Chondrocyte (in vitro differentiated cells): ENCODE data around the gene ACTR1B. TPM values are rescaled to one million over a fixed set of nuclear protein-coding genes. Genes with fewer than 3 reads are reported as not detected.

Experiments used
- DNase-seq: peaks from one replicate; pipeline ENCODE4 v3.0.0; 2021; ENCODE audit warnings: mixed read lengths, low spot score
- H3K27ac Mint-ChIP-seq: one replicate; pipeline ENCODE4 v1.8.0; 2021; ENCODE audit warnings: mild to moderate bottlenecking, moderate library complexity, mixed read lengths; ENCODE audit not compliant: unreplicated experiment
- H3K27me3 Mint-ChIP-seq: 2 replicates; pipeline ENCODE4 v1.8.0; 2021; ENCODE audit warnings: low read depth, mixed read lengths
- H3K36me3 Mint-ChIP-seq: 2 replicates; pipeline ENCODE4 v1.8.0; 2021; ENCODE audit warnings: low read depth, mixed read lengths
- H3K4me1 Mint-ChIP-seq: 2 replicates; pipeline ENCODE4 v1.8.0; 2021; ENCODE audit warnings: low read depth, mild to moderate bottlenecking, mixed read lengths
- H3K4me3 Mint-ChIP-seq: one replicate; pipeline ENCODE4 v1.8.0; 2021; ENCODE audit warnings: mild to moderate bottlenecking, moderate library complexity, mixed read lengths; ENCODE audit not compliant: unreplicated experiment
- H3K9me3 Mint-ChIP-seq: 2 replicates; pipeline ENCODE4 v1.8.0; 2021; ENCODE audit warnings: low read depth, mixed read lengths
- CTCF ChIP-seq: fragments of 200-600 bp; sonication (generic); IDR thresholded peaks from 2 replicates; pipeline ENCODE4 v1.5.0; 2021; ENCODE audit warnings: antibody characterized with exemption, mild to moderate bottlenecking, moderate library complexity
- total RNA-seq: library from RNA; stranded (reverse); gene quantifications from 3 replicates; pipeline ENCODE4 v1.2.1, GENCODE V29; 2021

Gene ACTR1B
- total RNA-seq, 1 donor from 2014 or later: 51.0 TPM

- H3K4me3 Mint-ChIP-seq: no peak overlapping the region
- H3K4me1 Mint-ChIP-seq: peaks cover 23% of the 10 kb centered on the region
- H3K9me3 Mint-ChIP-seq: peaks cover 16% of the 10 kb centered on the region
- no peak for TF ChIP-seq CTCF
- H3K27ac Mint-ChIP-seq: no peak overlapping the region
- no peaks in the 10 kb centered on the region for H3K27me3 Mint-ChIP-seq
- peaks cover 27% of the 10 kb centered on the region for H3K36me3 Mint-ChIP-seq
- no peak for DNase-seq
Observed at GRCh38 chr2:97658691-97659157, 5.1 kb downstream of the ACTR1B start.

GRCh38 chr2:97657986-97658690 lies 5.7 kb downstream of the ACTR1B start:
- H3K36me3 Mint-ChIP-seq: peaks cover 27% of the 10 kb centered on the region
- H3K4me3 Mint-ChIP-seq: no peak overlapping the region
- no peaks in the 10 kb centered on the region for H3K27me3 Mint-ChIP-seq
- DNase-seq: no peak
- peaks cover 19% of the 10 kb centered on the region for H3K9me3 Mint-ChIP-seq
- no peak overlapping the region for H3K27ac Mint-ChIP-seq
- TF ChIP-seq CTCF: no peak
- peaks cover 23% of the 10 kb centered on the region for H3K4me1 Mint-ChIP-seq

- H3K27me3 Mint-ChIP-seq: no peaks in the 10 kb centered on the region
Observed at GRCh38 chr2:97656905-97657587, 6.8 kb downstream of the ACTR1B start.

GRCh38 chr2:97656129-97656755 lies 7.6 kb downstream of the ACTR1B start:
- H3K9me3 Mint-ChIP-seq: peaks cover 19% of the 10 kb centered on the region
- no peak for DNase-seq
- H3K27ac Mint-ChIP-seq: no peak overlapping the region
- H3K27me3 Mint-ChIP-seq: no peaks in the 10 kb centered on the region
- peaks cover 25% of the 10 kb centered on the region for H3K36me3 Mint-ChIP-seq
- no peak for TF ChIP-seq CTCF
- H3K4me1 Mint-ChIP-seq: peaks cover 5% of the 10 kb centered on the region
- H3K4me3 Mint-ChIP-seq: no peak overlapping the region

More at GRCh38 chr2:97656905-97657587, 6.8 kb downstream of the ACTR1B start:
- Mint-ChIP-seq H3K27ac (no peak overlapping the region), H3K4me3 (no peak overlapping the region), H3K4me1 (peaks cover 13% of the 10 kb centered on the region), H3K36me3 (peaks cover 27% of the 10 kb centered on the region), H3K9me3 (peaks cover 19% of the 10 kb centered on the region)
- no peak for TF ChIP-seq CTCF
- no peak for DNase-seq

- Mint-ChIP-seq H3K4me3 (no peak overlapping the region), H3K36me3 (peaks cover 22% of the 10 kb centered on the region), H3K27me3 (no peaks in the 10 kb centered on the region), H3K27ac (no peak overlapping the region), H3K4me1 (no peaks in the 10 kb centered on the region), H3K9me3 (peaks cover 19% of the 10 kb centered on the region)
- DNase-seq: no peak
- TF ChIP-seq CTCF: no peak
Observed at GRCh38 chr2:97654791-97655190, 9.1 kb downstream of the ACTR1B start.
